GM21367 (cell line): ENCODE results near the gene AANAT.

Experiments
- ATAC-seq: cut with Tn5 transposase; IDR thresholded peaks from one replicate; pipeline ENCODE4 v1.9.1; 2021; ENCODE audit not compliant: unreplicated experiment

The AANAT gene

DNA sequence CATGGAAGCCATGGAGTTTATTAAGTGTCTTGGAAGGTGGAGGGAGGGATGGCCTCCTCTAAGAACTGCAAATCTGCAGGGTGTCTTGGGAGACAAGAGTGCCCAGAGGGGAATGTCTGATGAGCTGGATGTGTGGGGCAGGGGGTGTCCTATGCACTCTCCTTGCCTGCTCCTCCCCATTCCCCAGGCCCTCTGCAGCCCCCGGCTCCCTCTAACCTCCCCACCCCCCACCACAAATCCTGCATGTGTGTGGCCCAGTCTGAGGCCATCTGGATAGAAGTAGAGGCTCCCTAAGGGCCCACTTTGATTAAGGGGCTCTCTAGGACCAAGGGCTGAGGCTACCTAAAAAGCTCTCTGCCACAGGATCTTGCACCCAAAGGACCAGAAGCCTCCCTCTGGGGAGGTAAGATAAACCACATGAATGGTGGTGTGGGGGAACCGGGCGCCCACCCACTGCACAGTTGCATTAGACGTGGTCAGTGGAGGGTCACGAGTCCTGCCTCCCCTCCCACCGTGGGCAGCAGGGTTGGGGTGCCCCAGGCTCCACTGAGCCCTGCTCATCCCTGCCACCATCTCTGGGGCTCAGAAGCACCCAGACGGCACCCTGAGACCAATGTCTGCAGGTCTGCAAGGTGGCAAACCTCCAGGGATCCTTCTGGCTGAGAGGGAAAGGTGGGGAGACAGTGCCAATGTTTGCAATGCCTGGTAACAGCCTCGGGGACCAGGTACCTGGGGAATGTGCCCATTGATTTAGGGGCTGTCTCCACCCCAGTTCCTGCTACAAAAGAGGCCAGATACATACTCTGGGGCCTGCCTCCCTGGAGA, 618 bp downstream of the AANAT start:
- ATAC-seq = no peak

GRCh38 chr17:76468634-76469010, 1.2 kb downstream of the AANAT start:
- ATAC-seq = no peak

DNA sequence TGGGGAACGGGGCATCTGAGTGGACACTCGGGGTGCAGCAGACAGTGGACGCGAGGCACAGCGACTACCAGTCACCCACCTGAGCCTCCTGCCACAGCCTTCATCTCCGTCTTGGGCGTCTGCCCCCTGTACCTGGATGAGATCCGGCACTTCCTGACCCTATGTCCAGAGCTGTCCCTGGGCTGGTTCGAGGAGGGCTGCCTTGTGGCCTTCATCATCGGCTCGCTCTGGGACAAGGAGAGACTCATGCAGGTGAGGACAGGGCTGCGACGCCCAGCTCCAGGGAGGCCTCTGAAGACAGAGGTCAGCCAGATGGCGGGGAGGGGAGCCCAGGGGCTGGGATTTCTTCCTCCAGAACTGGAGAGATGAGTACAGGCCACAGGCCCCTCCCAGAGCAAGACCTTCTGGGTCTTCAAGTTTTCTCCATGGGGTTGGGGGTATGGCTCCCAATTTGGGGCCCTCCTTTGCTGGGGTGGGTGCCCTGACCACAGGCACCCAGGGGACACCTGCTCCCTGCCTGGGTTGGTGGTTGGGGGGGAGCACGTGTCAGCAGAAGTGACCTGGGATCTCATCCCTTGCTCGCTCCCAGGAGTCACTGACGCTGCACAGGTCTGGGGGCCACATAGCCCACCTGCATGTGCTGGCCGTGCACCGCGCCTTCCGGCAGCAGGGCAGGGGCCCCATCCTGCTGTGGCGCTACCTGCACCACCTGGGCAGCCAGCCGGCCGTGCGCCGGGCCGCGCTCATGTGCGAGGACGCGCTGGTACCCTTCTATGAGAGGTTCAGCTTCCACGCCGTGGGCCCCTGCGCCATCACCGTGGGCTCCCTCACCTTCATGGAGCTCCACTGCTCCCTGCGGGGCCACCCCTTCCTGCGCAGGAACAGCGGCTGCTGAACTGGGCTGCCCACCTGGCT, 1.9 kb downstream of the AANAT start:
- no peak for ATAC-seq

- no peak for ATAC-seq
These were observed 2.8 kb downstream of the AANAT start for GRCh38 chr17:76469991-76470739.

DNA sequence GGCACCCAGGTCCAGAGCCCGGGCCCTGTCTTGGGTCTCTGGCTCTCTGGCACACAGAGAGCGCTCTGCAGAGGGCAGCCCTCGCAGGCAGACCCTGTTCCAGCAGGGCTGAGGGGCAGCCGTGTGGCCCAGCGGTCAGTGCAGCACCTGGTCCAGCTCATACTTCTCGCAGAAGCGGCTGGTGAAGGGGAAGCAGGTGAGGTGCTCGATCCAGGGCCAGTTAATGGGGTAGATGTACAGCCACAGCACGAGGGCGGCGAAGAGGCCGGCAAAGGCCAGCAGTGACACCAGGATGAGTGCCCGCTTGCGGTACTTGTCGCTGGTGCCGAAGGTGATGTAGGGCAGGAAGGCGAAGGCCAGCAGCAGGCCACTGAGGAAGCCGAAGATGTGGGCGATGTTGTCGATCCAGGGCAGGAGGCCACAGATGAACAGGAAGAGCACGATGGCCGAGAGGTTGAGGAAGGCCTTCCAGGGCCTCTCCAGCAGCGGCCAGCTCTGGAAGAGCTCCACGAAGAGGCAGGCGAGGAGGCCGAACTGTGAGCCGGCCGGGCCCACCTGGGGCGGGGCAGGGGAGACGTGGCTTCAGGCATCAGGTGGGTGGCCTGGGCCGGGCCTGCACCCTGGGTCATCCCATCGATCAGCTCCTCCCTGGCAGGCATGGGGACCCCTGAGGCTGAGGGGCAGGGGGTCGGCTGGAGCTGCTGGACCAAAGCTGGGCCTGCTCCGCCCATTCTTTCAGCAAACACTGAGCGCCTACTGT, 4.3 kb downstream of the AANAT start:
- ATAC-seq = no peak

DNA sequence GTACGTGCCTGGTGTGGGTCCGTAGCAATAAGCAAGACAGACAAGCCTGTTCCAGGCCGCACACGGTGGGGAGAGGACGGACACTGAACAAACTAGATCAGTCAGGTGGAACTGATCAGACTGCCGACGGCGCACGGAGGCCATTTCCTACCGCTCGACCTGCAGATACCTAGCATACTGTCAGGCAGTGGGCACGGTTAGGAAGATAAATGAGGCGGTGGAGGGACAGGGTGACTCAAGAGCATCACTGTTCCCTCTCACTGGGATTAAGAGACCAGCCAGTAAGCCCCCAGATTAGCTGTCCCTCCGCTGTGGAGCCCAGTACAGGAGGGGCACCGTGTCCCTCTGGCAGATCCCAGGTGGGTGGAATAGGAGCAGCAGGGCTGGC, 4.8 kb downstream of the AANAT start:
- ATAC-seq = no peak

DNA sequence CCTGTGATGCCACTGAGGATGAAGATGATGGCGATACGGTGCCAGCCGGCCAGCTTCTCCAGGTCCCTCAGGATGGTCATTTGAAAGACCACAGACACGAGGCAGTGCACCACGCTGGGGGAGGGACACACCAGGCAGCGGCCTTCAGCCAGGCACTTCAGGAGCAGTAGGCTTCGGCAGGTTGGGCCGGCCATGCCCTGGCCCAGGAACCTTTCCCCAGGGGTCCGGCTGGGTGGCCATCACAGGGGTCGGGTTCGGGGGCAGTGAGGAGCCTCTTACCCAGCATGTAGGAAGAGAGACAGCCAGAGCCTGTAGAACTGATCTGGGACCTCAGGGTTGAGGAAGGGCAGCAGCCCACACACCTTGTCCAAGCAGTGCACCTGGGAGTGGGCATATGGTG, 5.3 kb downstream of the AANAT start:
- no peak for ATAC-seq

DNA sequence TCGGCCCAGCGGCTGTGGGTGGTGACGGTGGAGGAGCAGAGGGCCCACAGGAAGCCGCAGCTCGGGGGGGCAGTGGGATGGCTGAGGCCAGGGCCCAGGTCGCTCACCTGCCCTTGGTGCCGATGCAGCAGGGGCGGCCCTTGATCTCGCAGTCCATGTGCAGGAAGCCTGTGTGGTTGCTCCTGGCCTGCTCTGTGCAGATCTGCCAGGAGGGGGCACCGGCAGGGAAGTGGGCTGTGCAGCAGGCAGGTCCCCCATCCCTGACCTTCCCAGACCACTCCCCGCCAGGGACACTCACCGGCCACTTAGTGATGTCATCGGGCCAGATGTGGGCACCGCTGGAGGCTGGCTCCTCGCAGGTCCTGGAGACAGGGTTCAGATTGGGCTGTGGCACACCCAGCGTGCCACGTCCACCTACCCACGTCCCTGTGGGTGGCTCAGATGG, 6.2 kb downstream of the AANAT start:
- no peak for ATAC-seq

DNA sequence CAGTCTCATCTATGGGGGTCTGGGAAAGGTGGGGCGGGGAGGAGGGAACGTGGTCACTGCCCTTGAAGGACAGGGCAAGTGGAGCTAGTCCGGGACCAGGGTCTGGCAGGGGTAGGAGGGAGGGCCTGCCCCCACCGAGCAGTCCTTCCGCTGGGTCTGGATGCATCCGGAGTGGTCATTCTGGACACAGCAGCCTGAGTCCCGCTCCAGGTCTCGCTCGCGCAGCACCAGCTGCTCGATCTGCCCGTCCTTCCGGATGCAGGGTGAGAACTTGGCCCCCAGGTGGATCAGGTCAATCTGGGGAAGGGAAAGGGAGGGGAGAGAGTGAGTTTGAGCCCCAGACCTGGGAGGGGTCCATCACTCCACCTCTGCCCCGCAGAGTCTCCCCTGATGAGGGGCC, 6.8 kb downstream of the AANAT start:
- no peak for ATAC-seq

DNA sequence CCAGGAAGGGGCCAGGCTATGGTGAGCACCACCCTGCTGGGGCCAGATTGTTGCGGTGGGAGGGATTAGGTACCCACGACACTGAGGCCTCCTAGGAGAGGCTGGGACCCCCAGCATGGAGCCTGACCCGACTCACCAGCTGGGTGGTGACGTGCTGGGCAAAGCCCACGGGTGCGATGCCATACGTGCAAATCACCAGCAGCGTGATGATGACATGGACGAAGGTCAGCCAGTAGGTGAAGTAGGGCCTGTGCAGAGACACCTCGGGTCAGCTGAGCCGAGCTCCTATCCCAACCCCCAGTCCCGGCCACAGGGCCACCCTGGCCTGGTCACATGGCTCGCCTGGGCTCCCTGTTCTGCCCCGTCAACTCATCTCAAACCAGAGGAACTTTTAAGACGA, 7.5 kb downstream of the AANAT start:
- ATAC-seq = no peak

GRCh38 chr17:76475302-76475701, 7.9 kb downstream of the AANAT start:
- no peak for ATAC-seq

- no peak for ATAC-seq
These were observed 9.3 kb downstream of the AANAT start for GRCh38 chr17:76476736-76477135.

DNA sequence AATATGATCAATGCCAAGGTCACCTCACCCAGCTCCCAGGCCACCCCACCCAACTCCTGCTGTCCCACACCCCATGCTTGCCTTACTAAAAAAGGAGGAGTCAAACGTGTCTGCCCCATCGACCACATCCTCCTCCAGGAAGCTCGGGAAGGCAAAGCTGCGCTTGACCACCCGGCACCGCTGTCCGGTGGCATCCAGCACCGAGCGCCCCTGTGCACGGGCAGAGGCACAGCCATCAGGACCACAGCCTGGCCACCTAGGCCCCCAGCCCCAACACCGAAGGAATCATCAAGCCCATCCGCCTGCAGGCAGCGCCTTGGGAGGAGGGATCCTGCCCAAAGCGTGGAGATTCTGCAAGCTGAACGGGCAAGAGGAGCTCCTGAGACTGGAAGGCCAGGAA, 10.2 kb downstream of the AANAT start:
- no peak for ATAC-seq

DNA sequence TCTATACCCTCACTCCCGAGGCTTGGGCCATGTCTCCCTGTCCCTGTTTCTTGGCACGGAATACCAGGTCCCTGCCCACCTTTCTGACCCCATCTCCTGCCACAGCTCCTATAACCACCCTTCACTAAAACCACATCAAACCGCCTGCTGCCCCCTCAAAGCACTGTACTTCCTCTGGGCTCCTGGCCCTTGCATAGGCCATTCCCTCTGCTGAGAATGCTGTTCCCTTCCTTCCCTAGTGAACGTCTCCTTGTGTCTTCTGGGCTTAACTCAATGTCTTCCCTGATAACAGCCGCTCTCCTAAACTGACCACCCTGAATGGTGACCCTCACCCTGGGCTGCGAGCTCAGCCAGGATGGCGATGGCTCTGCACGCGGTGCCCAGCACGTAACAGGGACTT, 10.7 kb downstream of the AANAT start:
- no peak for ATAC-seq

- no peak for ATAC-seq
These were observed 11.5 kb downstream of the AANAT start for GRCh38 chr17:76478730-76479514.

DNA sequence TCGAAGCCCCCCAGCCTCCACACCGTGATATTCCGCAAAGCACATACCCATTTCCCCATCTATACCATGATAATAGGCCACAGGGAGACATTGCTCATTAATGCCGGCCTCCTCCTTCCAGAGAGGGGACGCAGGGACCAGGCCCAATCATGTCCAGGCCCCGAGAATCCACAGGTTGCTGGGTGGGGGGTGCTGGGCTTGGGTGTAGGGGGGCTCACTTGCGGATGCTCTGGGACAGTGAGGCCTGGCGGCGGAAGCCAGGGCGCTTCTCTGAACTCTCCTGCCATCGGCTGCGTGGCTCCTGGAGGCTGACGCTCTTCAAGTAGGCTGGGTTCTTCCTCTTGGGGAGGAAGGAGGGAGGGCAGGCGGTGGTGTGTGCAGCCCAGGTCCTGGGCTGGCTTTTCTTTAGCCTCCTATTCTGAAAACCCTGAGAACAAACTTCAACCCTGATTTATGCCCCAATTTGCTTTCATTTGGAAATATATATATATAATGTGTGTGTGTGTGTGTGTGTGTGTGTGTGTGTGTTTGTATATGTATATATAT, 12.2 kb downstream of the AANAT start:
- ATAC-seq = no peak

DNA sequence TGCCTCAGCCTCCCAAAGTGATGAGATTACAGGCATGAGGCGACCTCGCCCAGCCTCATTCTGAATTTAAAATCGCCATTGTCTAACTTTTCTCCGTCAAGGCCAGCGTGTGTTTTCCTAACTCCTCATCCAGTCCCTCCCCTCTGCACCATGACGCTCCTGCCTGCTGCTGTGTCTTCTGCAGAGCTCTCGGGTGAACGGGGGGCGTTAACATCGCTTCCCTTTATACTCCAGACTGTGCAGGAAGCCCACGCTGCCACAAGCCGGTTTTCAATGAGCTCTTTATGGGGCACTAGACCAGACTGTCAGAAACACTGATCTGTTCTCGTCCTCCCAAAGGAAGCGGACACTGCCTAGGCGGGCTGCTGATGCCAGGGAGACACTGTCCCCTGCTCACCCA, 13.2 kb downstream of the AANAT start:
- no peak for ATAC-seq

DNA sequence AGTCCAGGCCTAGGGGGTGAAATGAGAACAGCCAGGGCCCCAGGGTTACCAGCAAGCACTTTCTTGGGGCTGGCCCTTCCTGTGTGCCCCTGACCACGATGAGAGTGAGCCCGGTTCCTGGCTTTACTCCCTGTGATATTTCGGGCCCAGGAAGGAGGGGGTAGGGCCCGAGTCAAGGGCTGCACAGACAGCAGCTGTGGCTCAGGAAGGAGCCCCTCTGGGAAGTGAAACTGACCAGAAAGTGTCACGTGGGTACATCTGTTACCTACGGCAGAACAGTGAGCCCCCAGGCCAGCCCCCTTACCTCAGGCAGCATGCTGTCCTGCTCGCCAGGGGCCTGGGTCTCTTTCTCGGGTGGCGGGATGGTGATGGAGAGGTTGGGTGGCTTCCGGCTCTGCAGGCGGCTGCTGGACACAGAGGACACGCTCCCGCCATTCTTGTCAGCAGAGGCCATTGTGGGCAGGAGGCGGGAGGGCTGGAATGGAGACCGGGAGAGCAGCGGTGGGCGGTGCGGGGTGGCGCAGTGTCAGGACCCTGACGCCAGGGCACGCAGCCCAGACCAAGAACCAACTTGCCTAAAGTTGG, 13.8 kb downstream of the AANAT start:
- peak; percentile 39 for ATAC-seq

DNA sequence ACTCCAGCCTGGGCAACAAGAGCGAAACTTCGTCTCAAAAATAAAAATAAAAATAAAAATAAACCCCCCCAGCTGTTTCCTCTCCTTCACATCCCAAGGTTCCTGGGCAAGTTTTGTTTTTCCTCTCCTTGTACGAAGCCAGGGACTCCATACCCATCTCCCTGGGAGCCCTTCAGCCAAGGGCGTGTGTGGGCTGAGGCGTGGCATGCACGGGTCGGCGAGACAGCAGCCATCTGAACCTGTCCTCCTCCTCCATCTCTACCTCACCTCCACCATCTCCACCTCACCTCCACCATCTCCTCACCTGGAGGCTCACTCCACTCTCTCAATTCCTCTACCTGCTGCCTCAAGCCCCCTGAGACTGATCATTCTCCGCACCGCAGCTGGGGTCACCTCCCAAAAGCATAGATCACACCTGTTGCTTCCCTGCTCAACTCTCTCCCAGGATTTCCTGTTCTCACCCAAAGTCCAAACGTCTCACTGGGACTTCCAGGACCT, 16.9 kb downstream of the AANAT start:
- no peak for ATAC-seq
